HG02884 (cell line): ENCODE data around the gene UBE2L5.

Source experiments
- ATAC-seq: cut with Tn5 transposase; IDR thresholded peaks from one replicate; pipeline ENCODE4 v1.9.1; 2021; ENCODE audit warnings: mild to moderate bottlenecking, moderate library complexity; ENCODE audit not compliant: unreplicated experiment

The UBE2L5 gene

DNA sequence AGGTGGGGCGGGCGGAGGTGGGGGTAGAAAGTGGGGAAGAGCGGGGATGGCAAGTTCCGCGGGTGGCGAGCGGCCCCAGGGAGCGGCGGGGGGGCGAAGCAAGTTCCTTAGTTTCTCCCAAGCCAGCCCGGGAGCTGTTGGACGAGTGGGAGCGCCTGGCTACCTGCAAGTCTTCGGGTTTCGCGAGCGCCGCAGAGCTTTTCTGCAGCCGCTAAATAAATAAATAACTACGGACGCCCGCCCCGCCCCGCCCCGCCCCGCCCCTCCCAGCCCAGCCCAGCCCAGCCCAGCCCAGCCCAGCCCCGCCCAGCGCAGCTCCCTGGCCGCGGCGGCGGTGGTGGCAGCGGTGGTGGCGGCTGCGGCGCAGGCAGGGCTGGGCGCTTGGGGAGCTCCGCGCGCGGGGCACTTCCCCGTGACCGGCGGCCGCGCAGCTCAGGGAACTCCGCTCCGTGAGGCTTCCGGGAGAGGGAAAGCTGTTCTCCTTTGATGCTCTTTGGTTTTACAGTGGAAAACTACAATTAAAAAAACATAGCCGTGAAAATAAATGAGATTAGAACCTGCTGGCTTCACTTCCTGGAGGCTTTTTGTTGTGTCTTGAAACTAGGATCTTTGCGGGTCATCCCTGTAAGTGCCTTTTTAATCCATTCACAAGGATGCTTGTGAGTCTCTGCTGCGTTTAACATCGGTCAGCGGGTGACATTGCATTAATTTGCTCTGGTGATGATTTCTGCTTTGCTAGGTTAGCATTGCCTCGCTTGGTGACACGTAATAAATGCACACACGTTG is at the start of gene UBE2L5:
UBE2L5 (plus strand) TSS at position 440 of the 786 bp plus-strand sequence. CDS start 5,498 bp downstream, outside the sequence.
- ATAC-seq, result peak; percentile 84

GRCh38 chr13:30373727-30374126 is 48.6 kb upstream of the UBE2L5 start:
- no peak for ATAC-seq

- ATAC-seq, result no peak
Observed at GRCh38 chr13:30375265-30375835, 46.9 kb upstream of the UBE2L5 start.

- ATAC-seq, result peak; percentile 59
Observed at GRCh38 chr13:30376426-30377311, 45.6 kb upstream of the UBE2L5 start.

- ATAC-seq, result no peak
Observed at GRCh38 chr13:30377312-30377685, 45.0 kb upstream of the UBE2L5 start.

- no peak for ATAC-seq
Observed at GRCh38 chr13:30378191-30378590, 44.1 kb upstream of the UBE2L5 start.

GRCh38 chr13:30381049-30381448 is 41.2 kb upstream of the UBE2L5 start:
- ATAC-seq, result no peak

DNA sequence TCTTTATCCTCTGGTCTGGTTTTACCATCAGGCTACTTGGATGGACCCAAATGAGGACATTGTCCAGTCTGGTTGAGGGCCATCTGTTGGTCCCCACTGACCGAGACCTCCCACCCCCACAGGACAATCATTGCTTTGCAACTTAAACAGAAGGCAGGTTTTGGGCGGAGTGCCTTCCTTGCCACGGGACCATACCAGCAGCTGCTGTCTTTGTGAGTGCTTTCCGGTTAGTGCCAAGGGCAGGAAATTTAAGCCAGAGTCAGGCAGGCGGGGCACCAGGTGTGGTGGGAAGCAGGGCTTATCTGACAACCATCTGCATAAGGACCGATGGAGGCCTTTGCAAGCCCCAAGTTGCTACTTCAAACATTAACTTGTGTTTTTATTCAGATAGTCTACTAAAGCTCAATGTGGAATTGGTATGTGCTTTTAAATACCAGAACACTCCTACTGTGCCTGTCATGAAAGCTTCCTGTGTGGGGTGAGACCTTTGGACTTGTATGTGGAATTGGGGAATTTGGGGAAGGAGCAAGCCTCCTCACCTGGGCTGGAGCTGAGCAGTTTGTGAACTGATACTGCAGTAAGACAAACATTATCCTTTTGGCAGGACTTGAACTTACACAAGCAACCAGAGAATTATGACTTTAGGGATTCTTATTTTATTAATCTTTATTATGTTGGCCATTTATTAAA is 39.3 kb upstream of the UBE2L5 start:
- ATAC-seq, result no peak

DNA sequence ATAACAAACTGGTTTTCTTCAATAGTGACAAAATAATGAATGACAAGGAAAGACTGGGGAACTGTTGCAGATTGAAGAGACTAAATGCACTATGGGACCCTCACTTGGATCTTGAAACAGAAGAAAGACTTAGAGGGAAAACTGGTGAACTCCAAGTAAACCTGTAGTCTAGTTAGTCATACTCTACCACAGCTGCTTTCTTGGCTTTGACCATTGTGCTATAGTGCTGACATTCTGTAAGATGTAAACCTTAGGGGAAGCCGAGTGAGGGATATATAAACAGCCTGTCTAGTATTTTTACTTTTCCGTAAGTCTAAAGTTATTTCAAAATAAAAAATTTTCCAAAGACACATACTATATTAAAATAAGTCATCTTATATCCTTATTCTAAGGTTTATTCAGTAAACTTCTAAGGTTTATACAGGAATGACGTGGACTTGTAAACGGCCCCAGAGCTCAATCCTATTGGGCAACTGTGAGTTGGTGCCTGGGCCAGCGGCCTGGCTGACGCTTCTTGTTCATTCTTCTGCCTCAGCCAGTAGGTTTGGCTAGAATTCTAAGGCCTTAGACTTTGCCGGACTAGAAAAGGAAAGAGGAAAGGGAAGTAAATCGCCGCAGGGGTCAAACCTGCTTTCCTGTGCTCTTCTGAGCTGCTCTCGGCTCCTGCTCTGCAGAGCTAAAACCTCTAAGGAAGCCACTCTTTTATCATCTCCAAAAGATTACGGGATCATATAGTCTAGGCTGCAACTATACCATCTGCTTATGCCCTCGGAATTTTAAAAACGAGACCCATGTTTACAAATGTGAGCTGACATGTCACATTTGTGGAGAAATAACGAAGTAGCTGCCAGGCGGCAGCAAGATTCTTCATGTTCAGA is 33.6 kb upstream of the UBE2L5 start:
- ATAC-seq, result no peak

GRCh38 chr13:30391956-30392680 is 30.2 kb upstream of the UBE2L5 start:
- no peak for ATAC-seq

DNA sequence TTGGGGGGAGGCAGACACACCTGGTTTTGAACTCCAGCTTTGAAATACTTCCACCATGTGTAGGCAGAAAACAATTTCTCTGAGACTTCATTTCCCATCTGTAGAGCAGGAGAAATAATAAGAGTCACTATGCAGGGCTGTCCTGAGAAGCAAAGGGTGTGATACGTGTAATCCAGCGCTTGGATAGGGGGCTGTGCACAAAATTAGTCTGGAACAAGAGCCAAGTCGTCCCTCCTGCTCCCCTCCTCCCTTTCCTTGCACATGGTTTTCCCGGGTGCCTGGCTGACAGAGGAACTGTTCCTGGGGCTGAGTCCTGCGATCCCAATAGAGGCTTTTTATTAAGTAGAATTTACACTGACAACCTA is 29.6 kb upstream of the UBE2L5 start:
- ATAC-seq, result no peak

GRCh38 chr13:30394751-30395191 is 27.5 kb upstream of the UBE2L5 start:
- ATAC-seq, result peak; percentile 71

DNA sequence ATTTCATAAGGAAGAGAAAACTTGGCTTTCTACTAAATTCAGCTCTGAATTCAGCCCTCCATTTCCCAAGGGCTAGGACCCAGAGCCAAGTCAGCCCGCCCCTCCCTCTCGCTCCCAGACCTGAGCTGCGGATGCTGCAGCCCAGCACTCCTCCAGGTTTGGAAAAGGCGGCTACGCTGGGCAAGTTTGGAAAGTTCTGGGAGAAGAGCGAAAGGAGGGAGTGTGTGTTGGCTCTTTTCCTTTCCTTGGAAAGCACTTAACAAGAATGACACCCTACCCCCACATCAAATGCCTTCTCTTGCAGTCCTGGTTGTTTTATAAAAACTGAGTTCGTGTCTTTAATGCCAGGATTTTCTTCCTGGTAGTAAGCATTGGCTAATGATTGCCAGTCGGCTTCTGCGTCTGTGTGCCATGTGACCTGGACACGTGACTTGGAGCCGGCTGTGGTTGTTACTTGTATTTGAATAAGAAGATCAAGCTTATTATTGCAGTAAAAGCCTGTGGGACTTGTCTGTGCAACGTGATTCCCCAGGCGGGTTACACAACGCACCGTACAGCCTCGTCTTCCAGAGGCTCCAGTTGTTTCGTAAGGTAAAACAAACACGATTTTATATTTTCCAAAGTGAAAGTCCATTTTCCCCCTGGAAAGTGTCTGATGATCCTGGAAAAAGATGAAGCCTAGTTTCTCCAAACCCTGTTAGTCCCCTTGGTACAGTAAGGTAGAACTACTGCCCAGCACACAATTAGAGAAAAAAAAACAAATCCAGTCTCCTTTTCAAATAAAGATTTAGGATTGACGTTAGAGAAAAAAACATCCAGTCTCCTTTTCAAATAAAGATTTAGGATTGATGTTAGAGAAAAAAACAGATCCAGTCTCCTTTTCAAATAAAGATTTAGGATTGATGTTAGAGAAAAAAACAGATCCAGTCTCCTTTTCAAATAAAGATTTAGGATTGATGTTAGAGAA is 26.8 kb upstream of the UBE2L5 start:
- ATAC-seq, result peak; percentile 65

DNA sequence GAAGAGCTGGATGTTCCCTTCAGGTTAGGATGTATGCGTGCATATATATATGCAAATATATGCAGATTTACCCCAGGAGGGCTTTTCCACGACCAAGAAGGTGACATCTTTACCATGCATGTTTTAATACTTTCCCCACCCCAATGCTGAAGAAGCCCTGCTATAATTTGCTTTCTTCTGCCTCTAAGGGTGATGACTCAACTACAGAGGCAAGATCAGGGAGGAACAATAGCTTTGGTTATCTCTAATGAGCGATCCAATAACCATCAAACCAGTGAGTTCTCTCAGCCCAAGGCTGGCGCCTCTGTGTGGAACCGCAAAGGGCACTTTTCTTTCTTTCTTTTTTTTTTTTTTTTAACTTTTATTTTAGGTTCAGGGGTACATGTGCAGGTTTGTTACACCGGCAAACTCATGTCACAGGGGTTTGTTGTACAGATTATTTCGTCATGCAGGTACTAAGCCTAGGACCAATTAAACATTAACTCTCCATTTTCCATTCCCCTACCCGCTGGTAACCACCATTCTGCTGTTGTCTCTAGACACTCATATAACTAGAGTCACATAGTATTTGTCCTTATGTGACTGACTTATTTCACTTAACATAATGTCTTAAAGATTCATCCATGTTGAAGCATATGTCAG is 25.7 kb upstream of the UBE2L5 start:
- no peak for ATAC-seq

DNA sequence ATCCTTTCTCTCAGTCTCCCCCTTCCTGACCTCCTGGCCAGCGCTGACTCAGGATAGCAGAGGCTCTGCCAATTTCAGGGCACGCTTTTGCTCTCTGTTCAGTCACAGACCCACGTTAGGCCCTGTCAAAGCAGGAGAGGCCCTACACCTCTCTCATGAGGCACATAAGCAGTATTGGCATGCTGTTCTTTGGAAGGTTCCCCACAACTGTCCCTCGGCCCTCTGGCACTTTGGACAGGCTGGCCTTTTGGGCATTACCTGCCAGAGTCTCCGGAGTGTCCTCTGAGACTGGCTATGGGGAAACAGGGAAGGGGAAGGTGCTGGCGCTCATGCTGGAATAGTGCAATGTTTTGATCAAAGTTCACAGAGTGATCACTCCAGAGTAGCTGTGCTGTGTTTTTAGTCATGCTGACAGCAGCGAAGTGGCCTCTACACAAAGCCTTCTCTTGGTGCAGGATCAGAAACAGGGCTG is 23.7 kb upstream of the UBE2L5 start:
- no peak for ATAC-seq

GRCh38 chr13:30400376-30400775 is 21.9 kb upstream of the UBE2L5 start:
- no peak for ATAC-seq

DNA sequence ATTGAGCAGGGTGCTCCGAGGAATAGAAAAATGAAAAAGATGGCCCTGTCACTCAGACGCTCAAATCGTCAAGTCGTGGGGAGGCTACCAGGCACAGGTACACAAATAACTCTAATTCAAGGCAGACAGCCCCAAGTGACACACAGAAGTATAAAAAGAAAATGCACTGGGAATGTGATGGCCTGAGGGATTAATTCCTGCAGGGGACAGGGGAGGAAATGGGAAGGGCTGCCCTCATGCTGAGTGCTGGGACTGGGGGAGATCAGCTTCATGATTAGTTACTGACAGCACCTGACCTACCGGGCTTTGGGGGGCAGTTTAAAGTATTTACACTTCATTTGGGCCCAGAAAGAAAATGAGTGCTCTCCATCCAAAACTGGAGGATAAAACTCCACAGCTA is 20.9 kb upstream of the UBE2L5 start:
- ATAC-seq, result no peak

GRCh38 chr13:30403456-30403855 is 18.8 kb upstream of the UBE2L5 start:
- no peak for ATAC-seq
